Measurements from ENCODE around the gene PRKCH.

- no peak for TF ChIP-seq CTCF (IDR thresholded peaks at IDR 0.05)
- TF ChIP-seq POLR2A (IDR thresholded peaks at IDR 0.05): no peak
Measured at GRCh38 chr14:61587081-61587713, 265.8 kb downstream of the PRKCH start.
